NCI-H1694 (cell line): ENCODE data around the gene RPS3.
A peak's percentile ranks its signal among the peaks of the same experiment; 100 is the strongest.

Experiments used
- DNase-seq: peaks from one replicate; lab custom pipeline; 2025; lab: John Stamatoyannopoulos, UW

The RPS3 gene

GRCh38 chr11:75435571-75435925 is 36.2 kb downstream of the RPS3 start:
- DNase-seq = peak; percentile 9

GRCh38 chr11:75436806-75437205 is 37.5 kb downstream of the RPS3 start:
- no peak for DNase-seq

GRCh38 chr11:75437966-75438659 is 38.8 kb downstream of the RPS3 start:
- DNase-seq = no peak

GRCh38 chr11:75439026-75439425 is 39.7 kb downstream of the RPS3 start:
- no peak for DNase-seq

- DNase-seq = no peak
These were observed 40.3 kb downstream of the RPS3 start for GRCh38 chr11:75439495-75440120.

GRCh38 chr11:75440960-75441803 is 41.9 kb downstream of the RPS3 start:
- DNase-seq = no peak

- DNase-seq = no peak
These were observed 42.5 kb downstream of the RPS3 start for GRCh38 chr11:75441804-75442132.

GRCh38 chr11:75442161-75442885 is 43.0 kb downstream of the RPS3 start:
- DNase-seq = no peak

- DNase-seq = no peak
These were observed 43.7 kb downstream of the RPS3 start for GRCh38 chr11:75443043-75443442.

GRCh38 chr11:75445315-75445953 is 46.1 kb downstream of the RPS3 start:
- peak; percentile 50 for DNase-seq

GRCh38 chr11:75447415-75447814 is 48.1 kb downstream of the RPS3 start:
- no peak for DNase-seq

GRCh38 chr11:75449271-75449670 is 50.0 kb downstream of the RPS3 start:
- no peak for DNase-seq

- DNase-seq = no peak
These were observed 50.5 kb downstream of the RPS3 start for GRCh38 chr11:75449776-75450175.

GRCh38 chr11:75450236-75450635 is 50.9 kb downstream of the RPS3 start:
- DNase-seq = no peak

- no peak for DNase-seq
These were observed 51.8 kb downstream of the RPS3 start for GRCh38 chr11:75450826-75451821.

- no peak for DNase-seq
These were observed 54.8 kb downstream of the RPS3 start for GRCh38 chr11:75453916-75454655.

- DNase-seq = no peak
These were observed 55.7 kb downstream of the RPS3 start for GRCh38 chr11:75454987-75455386.
